GM18526 (cell line): Measurements from ENCODE around the gene ZCWPW1.

Source experiments
- POLR2A ChIP-seq: IDR thresholded peaks from 3 replicates; pipeline ENCODE4 v1.6.1; 2011; ENCODE audit not compliant: insufficient read length; ENCODE audit errors: extremely low read depth

ZCWPW1 gene

DNA sequence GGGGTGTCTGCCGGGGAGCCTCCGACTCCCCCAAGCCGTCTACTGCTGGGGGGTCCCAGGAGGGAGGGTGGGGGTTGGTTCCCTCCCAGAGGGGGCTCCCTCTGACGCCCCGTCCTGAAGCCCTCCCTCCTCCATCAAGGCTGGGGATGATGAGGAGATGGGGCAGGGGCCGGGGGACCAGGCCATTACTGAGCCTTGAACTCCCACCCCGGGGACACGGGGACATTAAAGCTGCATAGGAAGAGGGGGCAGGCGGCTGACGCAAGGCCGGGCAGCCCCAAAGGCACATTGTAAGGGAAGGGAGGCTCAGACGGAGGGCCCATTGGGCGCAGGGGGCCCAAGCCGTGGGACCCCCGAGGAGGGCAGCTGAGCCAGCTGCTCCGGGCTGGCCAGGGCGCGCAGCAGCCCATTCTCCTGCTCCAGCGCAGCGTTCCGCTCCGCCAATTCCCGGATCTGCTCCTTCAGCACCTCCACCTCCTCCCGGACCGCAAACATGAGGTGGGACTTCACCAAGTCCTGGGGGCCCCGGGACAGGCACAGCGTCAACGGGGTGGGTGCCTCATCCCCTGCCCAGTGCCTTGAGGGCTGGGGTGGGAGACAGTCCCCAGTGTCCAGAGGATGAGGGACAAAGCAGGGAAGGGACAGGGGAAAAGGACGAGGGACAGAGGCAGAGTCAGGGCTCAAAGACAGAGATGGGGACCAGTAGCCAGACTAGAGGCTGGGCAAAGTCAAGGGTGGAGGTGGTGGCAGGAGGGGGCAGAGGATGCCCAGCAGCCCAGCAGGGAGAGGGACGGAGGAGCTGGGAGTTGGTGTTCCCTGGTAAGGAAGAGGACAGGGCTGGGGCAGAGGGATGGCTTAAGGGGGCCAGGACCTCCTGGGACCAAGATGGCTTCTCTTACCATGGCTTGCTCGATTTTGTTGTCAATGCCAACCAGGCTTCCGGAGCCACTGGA, 38.4 kb upstream of the ZCWPW1 start:
- no peak for TF ChIP-seq POLR2A

DNA sequence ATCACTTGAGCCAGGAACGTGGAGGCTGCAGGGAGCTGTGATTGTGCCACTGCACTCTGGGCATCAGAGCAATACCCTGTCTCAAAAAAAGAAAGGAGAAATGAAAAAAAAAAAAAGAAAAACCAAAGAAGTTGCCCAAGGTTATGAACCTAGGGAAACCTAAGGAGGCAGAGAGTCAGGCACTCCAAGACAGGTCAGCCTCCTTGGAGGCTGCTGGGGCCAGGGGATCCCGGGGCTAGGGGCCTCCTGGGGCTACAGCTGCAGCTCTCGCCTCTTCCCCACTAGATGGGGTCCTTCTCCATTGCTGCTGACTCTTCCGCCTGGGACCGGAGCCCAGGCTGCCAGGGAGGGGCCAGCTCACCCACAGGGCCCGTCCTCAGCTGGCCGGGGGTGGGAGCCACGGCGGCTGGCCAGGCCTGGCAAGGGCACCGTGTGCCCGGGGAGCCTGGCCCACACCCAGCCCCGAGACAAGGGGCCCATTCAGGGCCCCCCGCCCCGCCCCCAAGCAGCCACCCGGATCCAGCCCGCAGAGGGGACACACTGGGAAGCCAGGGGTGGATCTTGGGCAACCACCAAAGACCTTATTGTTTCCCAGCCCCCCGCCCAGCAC, 37.3 kb upstream of the ZCWPW1 start:
- no peak for TF ChIP-seq POLR2A

DNA sequence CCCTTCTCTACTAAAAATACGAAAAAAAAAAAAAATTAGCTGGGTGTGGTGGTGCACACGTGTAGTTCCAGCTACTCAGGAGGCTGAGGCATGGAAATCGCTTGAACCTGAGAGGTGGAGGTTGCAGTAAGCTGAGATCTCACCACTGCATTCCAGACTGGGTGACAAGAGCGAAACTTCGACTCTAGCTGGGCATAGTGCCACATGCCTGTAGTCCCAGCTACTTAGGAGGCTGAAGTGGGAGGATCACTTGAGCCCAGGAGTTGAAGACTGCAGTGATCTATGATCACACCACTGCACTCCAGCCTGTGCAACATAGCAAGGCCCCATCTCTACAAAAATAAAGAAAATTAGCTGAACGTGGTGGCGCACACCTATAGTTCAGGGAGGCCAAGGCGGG, 36.8 kb upstream of the ZCWPW1 start:
- no peak for TF ChIP-seq POLR2A

GRCh38 chr7:100464791-100465190, 36.3 kb upstream of the ZCWPW1 start:
- TF ChIP-seq POLR2A, result no peak

DNA sequence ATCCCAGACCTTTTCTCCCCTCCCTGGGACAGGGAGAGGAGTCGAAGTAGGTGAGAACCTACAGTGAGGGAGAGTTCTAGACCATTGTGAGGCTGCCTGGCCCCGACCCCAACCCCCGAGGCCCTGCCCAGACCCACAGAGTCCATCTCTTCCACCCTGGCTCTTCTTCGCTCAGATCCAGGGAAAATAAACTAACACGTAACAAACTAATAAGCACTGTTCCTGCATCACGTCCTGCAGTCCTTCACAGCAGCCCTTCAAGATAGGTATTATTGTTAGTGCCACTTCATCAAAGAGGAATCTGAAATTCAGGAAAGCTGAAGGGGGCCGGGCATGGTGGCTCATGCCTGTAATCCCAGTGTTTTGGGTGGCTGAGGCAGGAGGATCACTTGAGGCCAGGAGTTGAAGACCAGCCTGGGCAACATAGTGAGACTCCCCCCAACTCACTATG, 35.7 kb upstream of the ZCWPW1 start, which contains the start of gene SPACDR:
Gene SPACDR (minus strand): TSS at position 51 of the 451 bp plus-strand sequence. CDS start 235 bp downstream, outside the sequence.
- TF ChIP-seq POLR2A, result no peak

GRCh38 chr7:100457033-100457432, 28.5 kb upstream of the ZCWPW1 start:
- no peak for TF ChIP-seq POLR2A

DNA sequence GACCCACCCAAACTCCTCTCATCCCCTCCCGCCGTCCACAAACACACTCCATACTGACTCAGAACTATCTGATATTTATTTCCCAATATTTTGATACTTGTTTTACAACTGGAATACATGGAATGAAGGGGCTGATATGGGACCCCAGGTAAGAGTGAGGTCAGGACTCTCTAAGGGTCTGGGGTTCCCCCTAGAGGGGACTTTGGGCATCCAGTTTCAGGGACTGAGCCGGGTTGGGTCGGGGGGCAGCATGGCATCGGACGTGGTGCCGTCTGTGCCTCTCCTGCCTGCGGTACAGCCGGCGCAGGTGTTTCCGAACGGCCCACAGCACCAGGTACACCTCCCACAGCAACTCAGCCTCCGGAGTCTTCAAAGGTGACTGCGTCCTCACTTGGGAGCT, 28.1 kb upstream of the ZCWPW1 start:
- TF ChIP-seq POLR2A, result no peak

DNA sequence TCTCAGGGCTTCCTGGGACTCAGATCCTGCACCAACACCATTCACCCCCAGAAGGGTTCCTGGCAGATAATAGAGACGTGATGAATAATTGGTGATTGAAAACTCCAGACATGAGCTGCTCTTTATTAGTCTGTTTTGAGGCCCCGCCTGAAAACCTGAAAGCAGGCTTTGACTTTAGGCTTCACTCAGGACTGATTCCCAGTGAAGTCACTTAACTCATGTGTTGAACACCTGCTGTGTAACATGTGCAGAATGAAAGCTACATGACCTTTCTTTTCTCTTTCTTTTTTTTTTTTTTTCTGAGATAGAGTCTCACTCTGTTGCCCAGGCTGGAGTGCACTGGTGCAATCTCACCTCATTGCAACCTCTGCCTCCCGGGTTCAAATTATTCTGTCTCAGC, 26.7 kb upstream of the ZCWPW1 start:
- no peak for TF ChIP-seq POLR2A

GRCh38 chr7:100452513-100452912, 24.0 kb upstream of the ZCWPW1 start:
- no peak for TF ChIP-seq POLR2A

GRCh38 chr7:100449190-100449795, 20.8 kb upstream of the ZCWPW1 start:
- TF ChIP-seq POLR2A, result no peak

DNA sequence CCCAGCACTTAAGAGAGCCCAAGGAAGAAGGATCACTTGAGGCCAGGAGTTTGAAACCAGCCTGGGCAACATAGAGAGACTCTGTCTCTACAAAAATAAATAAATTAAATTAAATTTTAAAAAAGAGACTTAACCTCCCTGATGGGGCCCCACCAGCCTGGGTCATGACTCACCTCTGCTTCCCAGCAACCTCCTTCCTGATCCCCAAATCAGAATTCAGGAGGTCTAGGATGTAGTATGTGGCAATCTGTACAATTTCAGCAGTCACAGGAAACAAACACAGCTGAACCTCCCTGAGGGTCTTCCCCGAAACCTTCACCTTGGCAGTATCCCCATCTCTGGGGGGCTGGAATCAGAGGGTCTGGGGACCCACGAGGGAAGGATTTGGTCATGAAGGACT, 17.5 kb upstream of the ZCWPW1 start:
- TF ChIP-seq POLR2A, result no peak

- TF ChIP-seq POLR2A, result no peak
Measured at GRCh38 chr7:100444311-100445278, 16.1 kb upstream of the ZCWPW1 start.

DNA sequence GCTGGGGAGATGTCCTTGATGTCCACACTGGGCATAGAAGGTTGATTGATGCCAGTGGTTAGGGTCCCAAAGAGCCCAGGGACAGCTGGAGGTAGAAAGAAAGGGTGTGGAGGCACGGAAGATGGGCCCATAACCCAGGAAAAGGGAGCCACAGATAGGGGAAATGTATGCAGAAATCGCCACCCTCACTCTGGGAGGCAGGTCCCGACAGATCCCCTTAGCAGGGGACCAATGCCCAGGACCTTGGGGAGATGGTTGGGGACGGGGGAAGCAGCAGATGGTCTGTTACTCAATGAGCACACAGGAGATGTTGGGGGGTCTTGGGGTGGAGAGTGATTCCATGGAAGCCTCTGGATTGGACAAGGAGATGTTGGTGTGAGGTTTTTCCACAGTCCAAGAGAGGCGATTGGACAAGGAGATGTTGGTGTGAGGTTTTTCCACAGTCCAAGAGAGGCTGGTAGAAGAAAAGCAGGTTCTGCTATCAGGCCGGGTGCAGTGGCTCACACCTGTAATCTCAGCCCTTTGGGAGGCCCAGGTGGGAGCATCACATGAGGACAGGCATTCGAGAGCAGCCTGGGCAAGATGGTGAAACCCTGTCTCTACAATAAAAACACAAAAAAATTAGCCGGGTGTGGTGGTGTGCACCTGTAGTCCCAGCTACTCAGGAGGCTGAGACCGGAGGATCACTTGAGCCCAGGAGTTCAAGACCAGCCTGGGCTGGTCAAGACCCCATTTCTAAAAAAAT, 14.8 kb upstream of the ZCWPW1 start:
- TF ChIP-seq POLR2A, result no peak
